HG03575 (cell line): ENCODE data around the gene CLDN3.

Experiments used
- ATAC-seq: cut with Tn5 transposase; IDR thresholded peaks from one replicate; pipeline ENCODE4 v1.9.1; 2021; ENCODE audit not compliant: unreplicated experiment, insufficient number of reproducible peaks, low FRiP score; ENCODE audit errors: extremely low read depth

Gene CLDN3

DNA sequence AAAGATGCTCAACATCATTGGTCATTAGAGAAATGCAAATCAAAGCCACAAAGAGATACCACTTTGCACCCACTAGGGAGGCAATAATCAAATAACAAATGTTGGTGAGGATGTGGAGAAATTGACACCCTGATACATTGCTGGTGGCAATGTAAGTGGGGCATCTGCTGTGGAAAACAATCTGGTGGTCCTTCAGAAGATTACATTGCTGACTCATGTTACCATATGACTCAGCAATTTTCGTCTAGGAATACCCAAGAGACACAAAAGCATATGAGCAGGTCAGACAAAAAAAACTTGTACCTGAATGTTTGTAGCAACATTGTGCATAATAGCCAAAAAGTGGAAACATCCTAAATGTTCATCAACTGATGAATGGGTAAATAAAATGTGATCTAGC lies 4.9 kb upstream of the CLDN3 start:
- ATAC-seq, result no peak

GRCh38 chr7:73773700-73774517 lies 3.8 kb upstream of the CLDN3 start:
- no peak for ATAC-seq

GRCh38 chr7:73770860-73771670 lies 995 bp upstream of the CLDN3 start:
- ATAC-seq, result no peak

DNA sequence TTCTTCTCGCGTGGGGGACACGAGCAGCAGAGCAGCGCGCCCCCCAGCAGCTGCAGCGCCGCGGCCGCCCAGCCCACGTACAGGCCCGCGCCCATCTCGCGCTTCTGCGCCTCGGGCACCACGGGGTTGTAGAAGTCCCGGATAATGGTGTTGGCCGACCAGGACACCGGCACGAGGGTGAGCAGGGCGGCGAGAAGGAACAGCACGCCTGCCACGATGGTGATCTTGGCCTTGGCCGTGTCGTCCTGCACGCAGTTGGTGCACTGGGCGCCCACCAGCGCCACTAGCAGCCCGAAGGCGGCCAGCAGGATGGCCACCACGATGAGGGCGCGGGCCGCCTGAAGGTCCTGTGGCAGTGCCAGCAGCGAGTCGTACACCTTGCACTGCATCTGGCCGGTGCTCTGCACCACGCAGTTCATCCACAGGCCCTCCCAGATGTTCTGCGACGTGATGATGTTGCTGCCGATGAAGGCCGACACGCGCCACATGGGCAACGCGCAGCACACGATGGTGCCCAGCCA lies 529 bp downstream of the CLDN3 start:
- ATAC-seq, result no peak

DNA sequence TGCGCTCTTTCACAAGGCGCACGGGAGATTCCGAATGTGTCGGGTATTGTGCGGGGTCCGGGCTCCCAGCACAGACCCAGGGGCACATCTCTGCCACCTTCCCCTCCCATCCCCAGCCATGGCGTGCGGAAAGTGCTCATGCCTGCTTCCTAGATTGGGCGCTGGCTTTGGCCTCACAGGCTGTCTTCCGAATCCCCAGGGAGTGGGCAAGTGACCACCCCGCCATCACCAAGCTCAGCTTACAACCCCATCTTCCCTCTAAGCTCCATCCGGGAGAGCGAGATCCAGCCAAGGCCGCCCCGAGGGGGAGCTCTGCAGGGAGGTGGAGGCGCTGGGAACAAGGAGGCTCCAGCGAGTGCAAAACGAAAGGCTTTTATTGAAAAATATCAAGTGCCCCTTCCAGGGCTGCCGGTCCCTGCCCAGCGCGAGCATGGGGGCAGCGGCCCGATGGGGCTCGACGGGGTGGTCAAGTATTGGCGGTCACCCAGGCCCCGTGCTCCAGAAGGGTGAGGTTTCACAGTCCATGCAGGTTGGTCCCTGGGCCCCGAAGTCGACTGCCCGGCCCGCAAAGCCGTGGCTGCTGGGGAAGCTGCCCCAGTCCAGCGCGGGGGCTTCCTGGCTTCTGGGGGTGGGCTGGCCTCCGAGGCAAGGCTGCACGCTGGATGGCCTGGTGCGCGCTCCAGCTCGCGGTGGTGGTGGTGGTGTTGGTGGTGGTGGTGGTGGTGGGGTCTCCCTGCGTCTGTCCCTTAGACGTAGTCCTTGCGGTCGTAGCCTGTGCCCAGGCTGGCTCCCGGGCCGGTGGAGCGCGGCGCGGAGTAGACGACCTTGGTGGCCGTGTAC lies 1.2 kb downstream of the CLDN3 start:
- no peak for ATAC-seq

DNA sequence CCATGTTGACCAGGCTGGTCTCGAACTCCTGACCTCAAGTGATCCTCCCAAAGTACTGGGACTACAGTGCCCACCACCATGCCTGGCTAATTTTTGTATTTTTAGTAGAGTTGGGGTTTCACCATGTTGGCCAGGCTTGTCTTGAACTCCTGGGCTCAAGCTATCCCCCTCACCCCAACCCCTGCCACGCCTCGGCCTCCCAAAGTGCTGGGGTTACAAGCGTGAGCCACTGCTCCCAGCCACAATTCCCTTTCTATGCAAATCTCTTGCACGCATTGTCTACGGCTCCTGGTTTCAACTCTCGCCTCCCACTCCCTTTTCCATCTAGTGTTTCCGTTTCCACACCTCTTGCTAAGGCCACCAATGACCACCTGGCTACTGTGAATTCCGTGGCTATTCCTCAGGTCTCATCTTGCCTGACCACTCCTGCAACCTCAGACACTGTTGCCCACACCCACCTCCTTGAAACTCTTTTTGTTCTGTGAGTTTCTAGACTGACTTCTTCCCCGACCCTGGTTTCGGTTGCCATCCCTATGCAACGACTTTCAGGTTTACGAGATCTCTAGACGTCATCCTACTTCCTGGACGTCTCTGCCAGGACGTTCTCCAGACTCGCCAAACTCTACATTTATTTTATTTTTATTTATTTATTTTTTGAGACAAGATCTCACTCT lies 3.4 kb downstream of the CLDN3 start:
- ATAC-seq, result no peak

- ATAC-seq, result no peak
Measured at GRCh38 chr7:73762659-73762999, 7.4 kb downstream of the CLDN3 start.

DNA sequence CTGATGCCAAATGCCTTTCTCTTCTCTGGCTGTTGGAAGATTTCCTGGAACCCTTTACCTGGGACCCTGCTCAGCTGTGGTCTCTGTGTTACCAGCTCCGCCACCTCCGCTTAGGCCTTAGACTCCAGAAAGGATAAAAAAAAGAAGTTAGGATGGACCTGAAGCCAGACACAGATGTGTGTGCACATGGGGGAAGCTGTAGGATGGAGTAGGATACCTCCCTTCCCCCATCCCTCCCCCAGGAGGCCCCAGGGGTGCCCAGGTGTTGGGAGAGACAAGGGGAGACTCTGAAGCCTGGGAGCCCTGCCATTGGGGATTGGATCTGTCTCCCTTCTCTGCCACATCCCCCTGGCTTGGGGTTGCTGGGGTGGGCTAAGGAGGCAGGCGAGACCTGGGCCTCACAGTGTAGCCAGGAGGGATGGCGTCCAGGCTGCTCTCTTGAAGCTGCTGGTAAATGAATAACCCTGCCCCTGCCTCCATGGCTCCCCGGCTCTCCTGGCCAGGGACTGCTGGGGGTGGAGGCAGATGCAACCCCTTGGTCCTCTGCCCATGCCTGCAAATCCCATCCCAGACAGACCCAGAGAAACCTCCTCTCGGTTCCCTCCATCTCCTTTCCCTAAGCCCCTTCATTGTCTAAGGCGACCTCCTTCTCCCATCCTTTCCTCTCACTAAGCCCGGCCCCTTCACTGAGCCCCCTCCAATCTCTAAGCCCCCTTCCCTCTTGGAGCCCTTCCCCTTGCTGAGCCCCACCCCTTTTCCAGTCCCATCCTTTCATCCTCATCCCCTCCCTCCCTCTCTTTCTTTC lies 8.0 kb downstream of the CLDN3 start:
- no peak for ATAC-seq

DNA sequence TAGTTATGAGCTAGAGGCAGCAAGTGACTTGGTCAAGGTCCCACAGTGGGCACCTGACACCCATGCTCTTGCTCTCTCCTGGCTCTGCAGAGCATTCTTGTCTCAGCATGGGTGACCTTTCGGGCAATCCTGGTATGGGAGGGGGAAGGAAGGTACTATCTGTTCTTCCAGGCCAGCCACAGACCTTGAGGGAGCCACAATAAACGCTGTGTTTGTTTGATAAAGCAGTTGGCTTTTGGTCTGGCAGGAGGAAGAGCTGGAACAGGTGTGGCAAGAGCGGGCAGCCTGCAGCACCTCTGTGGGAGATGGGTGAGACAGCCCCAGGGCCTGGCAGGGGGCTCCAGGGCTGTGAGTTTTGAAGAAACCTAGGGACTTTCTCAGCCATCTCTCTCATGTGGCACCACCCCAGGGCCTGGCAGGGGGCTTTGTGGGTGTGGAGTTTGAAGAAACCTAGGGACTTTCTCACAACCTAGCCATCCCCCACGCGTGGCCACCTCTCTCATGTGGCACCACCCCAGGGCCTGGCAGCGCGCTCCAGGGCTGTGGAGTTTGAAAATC lies 11.4 kb downstream of the CLDN3 start:
- no peak for ATAC-seq

DNA sequence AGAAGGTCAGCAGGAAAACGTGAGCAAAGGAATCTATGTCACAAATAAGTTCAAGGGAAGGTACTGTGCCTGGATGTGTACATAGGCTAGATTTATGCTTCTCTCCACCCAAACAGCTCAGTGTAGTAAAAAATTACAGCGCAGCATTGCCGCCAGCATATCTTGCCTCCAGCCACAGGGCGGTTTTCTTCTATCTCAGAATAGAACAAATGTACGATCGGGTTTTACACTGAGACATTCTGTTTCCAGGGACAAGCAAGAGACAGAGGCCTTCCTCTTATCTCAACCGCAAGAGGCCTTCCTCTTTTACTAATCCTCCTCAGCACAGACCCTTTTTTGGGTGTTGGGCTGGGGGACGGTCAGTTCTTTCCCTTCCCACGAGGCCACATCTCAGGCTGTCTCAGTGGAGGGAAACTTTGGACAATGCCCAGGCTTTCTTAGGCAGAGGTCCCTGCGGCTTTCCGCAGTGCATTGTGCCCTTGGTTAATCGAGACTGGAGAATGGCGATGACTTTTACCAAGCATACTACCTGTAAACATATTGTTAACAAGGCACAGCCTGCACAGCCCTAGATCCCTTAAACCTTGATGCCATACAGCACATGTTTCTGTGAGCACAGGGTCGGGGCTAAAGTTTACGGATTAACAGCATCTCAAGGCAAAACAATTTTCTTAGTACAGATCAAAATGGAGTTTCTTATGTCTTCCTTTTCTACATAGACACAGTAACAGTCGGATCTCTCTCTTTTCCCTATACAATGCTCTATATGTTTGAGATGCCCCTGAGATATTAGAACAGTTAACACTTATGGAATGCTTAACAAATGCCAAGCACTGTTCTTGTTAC lies 19.9 kb downstream of the CLDN3 start:
- no peak for ATAC-seq

GRCh38 chr7:73746378-73746777 lies 23.7 kb downstream of the CLDN3 start:
- ATAC-seq, result no peak

GRCh38 chr7:73742753-73743641 lies 27.1 kb downstream of the CLDN3 start:
- no peak for ATAC-seq

DNA sequence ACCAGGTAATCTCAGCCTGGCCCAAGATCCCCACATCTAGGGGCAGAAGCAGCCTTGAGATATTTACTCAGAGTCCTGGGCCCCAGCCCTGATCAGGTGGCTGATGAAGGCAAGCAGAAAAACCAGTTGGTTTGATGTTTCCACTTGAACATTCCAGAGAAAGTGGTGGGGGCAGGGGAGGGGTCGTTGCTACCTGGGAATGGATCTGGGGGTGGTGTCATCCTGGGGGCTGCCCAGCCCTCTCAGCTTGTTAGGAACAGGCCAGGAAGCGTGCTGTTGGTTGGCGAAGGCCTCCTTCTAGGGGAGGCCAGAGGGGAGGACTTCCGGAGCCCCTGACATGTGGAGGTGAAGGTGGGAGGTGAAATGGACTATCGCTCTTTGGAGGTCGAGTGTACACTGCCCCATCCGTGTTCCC lies 27.7 kb downstream of the CLDN3 start:
- ATAC-seq, result no peak

- ATAC-seq, result no peak
Measured at GRCh38 chr7:73741600-73741999, 28.5 kb downstream of the CLDN3 start.

- no peak for ATAC-seq
Measured at GRCh38 chr7:73740771-73741170, 29.3 kb downstream of the CLDN3 start.

DNA sequence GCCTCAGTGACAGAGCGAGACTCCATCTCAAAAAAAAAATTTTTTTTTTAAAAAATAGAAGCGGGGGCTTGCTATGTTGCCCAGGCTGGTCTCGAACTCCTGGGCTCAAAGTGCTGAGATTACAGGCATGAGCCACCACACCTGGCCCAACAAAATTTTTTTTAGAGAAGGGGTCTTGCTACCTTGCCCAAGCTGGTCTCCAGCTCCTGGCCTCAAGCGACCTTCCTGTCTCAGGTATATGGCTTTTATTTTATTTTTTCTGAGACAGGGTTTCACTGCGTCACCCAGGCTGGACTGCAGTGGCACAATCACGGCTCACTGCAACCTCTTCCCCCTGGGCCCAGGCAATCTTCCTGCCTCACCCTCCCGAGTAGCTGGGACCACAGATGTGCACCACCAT lies 29.9 kb downstream of the CLDN3 start:
- no peak for ATAC-seq
